ENCODE measurements around the gene CACTIN. TPM values are rescaled to one million over a fixed set of nuclear protein-coding genes. Genes with fewer than 3 reads are reported as not detected.

CACTIN gene
- polyA plus RNA-seq, 1 experiment: 9.3 TPM

DNA sequence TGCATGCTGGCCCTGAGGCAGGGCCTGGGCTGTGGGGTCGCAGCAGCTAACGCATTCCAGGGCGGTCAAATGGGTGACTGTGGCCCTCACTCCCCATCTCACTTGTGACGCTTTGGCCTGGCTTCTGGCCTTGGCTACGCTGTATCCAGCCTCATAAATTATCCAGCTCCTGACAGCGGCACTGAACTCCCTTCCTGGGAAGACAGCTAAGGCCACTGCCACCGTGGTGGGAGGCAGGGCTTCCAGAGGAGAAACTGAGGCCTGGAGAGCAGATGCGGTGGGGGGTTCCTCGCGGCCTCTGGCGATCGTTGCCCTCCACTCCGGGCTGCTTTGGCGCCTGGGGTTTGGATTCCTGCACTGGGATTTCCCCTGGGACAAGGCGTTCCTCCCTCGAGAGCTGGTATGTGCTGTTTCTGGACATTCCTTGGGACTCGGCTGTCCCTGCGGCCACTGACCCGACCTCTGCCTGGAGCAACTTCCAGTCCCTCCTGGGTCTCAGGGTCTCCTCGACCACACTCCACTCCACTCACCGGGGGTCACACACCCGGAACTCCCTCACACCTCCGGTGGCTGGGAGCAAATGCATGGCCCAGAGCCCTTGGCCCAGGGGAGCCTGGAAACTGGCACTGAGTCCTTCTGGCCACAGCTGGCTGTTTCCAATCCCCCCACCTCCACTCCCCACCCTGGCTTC lies 23.3 kb downstream of the CACTIN start:
- POLR2A ChIA-PET: no interaction called here
- no peaks in the 10 kb centered on the region for H3K27me3 ChIP-seq (ENCODE audit: control insufficient read depth, insufficient read depth, low read length)
- H3K27ac ChIP-seq (ENCODE audit: low read depth, low read length): no peak overlapping the region
- peaks cover 10% of the 10 kb centered on the region; the same call in 1 of the 2 replicates for H3K9me3 ChIP-seq (ENCODE audit: control insufficient read depth, insufficient read depth, low read length)
- DNase-seq (ENCODE audit: low read depth, low spot score): no peak
- CTCF ChIA-PET: no interaction called here
- H3K4me3 ChIP-seq (ENCODE audit: low read depth, low read length): no peak overlapping the region
- TF ChIP-seq, protein P1, sequence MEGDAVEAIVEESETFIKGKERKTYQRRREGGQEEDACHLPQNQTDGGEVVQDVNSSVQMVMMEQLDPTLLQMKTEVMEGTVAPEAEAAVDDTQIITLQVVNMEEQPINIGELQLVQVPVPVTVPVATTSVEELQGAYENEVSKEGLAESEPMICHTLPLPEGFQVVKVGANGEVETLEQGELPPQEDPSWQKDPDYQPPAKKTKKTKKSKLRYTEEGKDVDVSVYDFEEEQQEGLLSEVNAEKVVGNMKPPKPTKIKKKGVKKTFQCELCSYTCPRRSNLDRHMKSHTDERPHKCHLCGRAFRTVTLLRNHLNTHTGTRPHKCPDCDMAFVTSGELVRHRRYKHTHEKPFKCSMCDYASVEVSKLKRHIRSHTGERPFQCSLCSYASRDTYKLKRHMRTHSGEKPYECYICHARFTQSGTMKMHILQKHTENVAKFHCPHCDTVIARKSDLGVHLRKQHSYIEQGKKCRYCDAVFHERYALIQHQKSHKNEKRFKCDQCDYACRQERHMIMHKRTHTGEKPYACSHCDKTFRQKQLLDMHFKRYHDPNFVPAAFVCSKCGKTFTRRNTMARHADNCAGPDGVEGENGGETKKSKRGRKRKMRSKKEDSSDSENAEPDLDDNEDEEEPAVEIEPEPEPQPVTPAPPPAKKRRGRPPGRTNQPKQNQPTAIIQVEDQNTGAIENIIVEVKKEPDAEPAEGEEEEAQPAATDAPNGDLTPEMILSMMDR (IDR thresholded peaks at IDR 0.05; ENCODE audit: low read depth, low read length): no peak

DNA sequence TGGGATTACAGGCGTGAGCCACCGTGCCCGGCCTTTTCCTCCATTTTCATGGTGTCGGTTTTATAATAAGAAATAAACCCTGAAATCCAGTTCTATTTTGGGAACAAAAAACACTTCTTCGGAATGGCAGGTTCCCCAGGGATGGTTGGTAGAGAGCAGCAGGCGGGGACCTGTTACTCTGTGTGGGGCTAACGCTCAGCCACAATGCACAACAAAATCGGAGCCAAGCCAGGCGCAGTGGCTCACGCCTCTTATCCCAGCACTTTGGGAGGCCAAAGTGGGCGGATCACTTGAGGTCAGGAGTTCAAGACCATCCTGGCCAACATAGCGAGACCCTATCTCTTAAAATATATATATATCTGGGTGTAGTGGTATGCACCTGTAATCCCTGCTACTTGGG lies 25.6 kb downstream of the CACTIN start:
- Histone ChIP-seq H3K9me3 (ENCODE audit: control insufficient read depth, insufficient read depth, low read length) (peaks cover 10% of the 10 kb centered on the region; the same call in 1 of the 2 replicates), H3K27ac (ENCODE audit: low read depth, low read length) (no peak overlapping the region), H3K27me3 (ENCODE audit: control insufficient read depth, insufficient read depth, low read length) (no peaks in the 10 kb centered on the region), H3K4me3 (ENCODE audit: low read depth, low read length) (no peak overlapping the region)
- POLR2A ChIA-PET: interaction anchor here (0.7 kb wide), 1 partner anchor 56 kb away, joined by 5 read pairs; no protein-coding TSS in a partner anchor
- TF ChIP-seq, protein P1 (IDR thresholded peaks at IDR 0.05; ENCODE audit: low read depth, low read length): no peak
- no peak for DNase-seq (ENCODE audit: low read depth, low spot score)
- CTCF ChIA-PET: no interaction called here

DNA sequence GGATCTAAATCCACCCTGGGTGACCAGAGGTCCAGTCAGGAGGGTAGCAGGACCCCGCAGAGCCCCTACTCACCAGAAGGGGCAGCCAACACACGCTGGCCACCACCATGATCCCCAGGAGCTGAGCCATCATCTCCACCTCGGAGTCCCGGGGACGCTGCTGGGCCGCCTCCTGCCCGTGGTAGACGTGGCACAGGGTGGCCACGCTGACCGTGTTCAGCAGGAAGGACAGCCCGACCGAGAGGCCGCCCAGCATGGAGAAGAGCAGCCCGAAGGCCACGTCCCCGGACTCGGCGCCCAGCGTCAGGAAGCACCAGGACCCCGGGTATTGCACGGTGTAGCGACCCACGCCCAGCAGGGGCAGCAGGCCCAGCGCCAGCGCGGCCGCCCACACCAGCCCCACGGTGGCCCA lies 26.8 kb downstream of the CACTIN start:
- H3K9me3 ChIP-seq (ENCODE audit: control insufficient read depth, insufficient read depth, low read length): peaks cover 10% of the 10 kb centered on the region; the same call in 1 of the 2 replicates
- no peak overlapping the region for H3K27ac ChIP-seq (ENCODE audit: low read depth, low read length)
- H3K4me3 ChIP-seq (ENCODE audit: low read depth, low read length): no peak overlapping the region
- TF ChIP-seq, protein P1 (IDR thresholded peaks at IDR 0.05; ENCODE audit: low read depth, low read length): no peak
- ChIA-PET POLR2A (no interaction called here), CTCF (interaction anchor here (1.0 kb wide), 1 partner anchor 66 kb away, joined by 4 read pairs; no protein-coding TSS in a partner anchor)
- H3K27me3 ChIP-seq (ENCODE audit: control insufficient read depth, insufficient read depth, low read length): no peaks in the 10 kb centered on the region
- DNase-seq (ENCODE audit: low read depth, low spot score): no peak

DNA sequence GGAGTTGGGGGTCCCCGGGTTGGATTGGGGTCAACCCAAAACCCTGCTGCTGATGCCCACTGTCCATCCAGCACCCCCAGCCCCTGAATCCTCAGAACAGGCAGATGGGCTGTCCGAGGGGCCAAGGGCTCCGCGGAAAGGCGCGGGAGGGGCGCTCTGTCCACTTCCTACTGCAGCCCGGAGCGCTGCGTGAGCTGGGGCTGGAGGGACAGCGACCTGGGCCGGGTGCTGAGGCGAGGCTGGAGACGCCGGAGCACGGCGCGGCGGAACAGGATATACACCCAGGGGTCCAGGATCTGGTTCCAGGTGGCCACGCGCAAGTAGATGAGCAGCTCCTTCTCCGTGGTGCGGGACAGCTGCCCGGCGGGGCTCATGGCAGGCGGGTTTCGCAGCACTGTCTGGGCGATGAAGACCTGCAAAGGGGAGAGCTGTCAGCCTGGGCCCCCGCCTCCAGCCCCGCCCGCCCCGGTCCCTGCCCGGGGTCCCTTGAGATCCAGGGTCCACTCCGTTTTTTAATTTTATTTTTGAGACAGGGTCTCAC lies 31.0 kb downstream of the CACTIN start:
- no peaks in the 10 kb centered on the region for H3K27me3 ChIP-seq (ENCODE audit: control insufficient read depth, insufficient read depth, low read length)
- DNase-seq (ENCODE audit: low read depth, low spot score): no peak
- H3K9me3 ChIP-seq (ENCODE audit: control insufficient read depth, insufficient read depth, low read length): peaks cover 24% of the 10 kb centered on the region
- no peak overlapping the region for H3K27ac ChIP-seq (ENCODE audit: low read depth, low read length)
- TF ChIP-seq, protein P1 (IDR thresholded peaks at IDR 0.05; ENCODE audit: low read depth, low read length): no peak
- H3K4me3 ChIP-seq (ENCODE audit: low read depth, low read length): no peak overlapping the region
- ChIA-PET CTCF (no interaction called here), POLR2A (no interaction called here)

- no peak overlapping the region for H3K27ac ChIP-seq (ENCODE audit: low read depth, low read length)
- H3K4me3 ChIP-seq (ENCODE audit: low read depth, low read length): no peak overlapping the region
- ChIA-PET CTCF (interaction anchor here (0.6 kb wide), 1 partner anchor 121 kb away, joined by 3 read pairs; no protein-coding TSS in a partner anchor), POLR2A (no interaction called here)
- TF ChIP-seq, protein P1 (IDR thresholded peaks at IDR 0.05; ENCODE audit: low read depth, low read length): no peak
- no peak for DNase-seq (ENCODE audit: low read depth, low spot score)
- peaks cover 22% of the 10 kb centered on the region for H3K9me3 ChIP-seq (ENCODE audit: control insufficient read depth, insufficient read depth, low read length)
- H3K27me3 ChIP-seq (ENCODE audit: control insufficient read depth, insufficient read depth, low read length): no peaks in the 10 kb centered on the region
These were observed 33.4 kb downstream of the CACTIN start for GRCh38 chr19:3593156-3593555.

Data from AG04450 (cell line).